Cardiac muscle cell (in vitro differentiated cells and primary cell): Measurements from ENCODE around the gene PLP1. TPM values are rescaled to one million over a fixed set of nuclear protein-coding genes. Genes with fewer than 3 reads are reported as not detected.
"Not testable (repeated sequence)": the region's sequence is repeated elsewhere in the genome, so short reads cannot be mapped to it uniquely, and the experiment has no call there.

Experiments
- DNase-seq, 2 donors: peaks; one replicate each; pipeline versions ENCODE4 v3.0.0 to v3.0.0-alpha.2; 2010 to 2017; ENCODE audit warnings: low read depth in 1 of 2, low spot score in 1 of 2
- H3K27ac ChIP-seq: fragments of 200-600 bp; sonication (generic); 2 replicates; pipeline ENCODE4 v1.5.1; 2016
- H3K27me3 ChIP-seq: fragments of 200-600 bp; sonication (generic); 2 replicates; pipeline ENCODE4 v1.6.0; 2016; ENCODE audit warnings: control low read depth
- H3K36me3 ChIP-seq: fragments of 200-600 bp; sonication (generic); 2 replicates; pipeline ENCODE4 v1.5.1; 2016; ENCODE audit warnings: control low read depth
- H3K4me1 ChIP-seq: fragments of 200-600 bp; sonication (generic); 2 replicates; pipeline ENCODE4 v1.8.1; 2017; ENCODE audit warnings: low read depth, mild to moderate bottlenecking, mixed run types
- H3K4me3 ChIP-seq: fragments of 200-600 bp; sonication (generic); 2 replicates; pipeline ENCODE4 v1.5.1; 2016; ENCODE audit warnings: mild to moderate bottlenecking
- H3K9me3 ChIP-seq: fragments of 200-600 bp; sonication (generic); 2 replicates; pipeline ENCODE4 v1.5.1; 2017; ENCODE audit warnings: low read depth, mild to moderate bottlenecking, control low read depth
- CTCF ChIP-seq: IDR thresholded peaks from 2 replicates; pipeline ENCODE4 v1.5.1; 2012; ENCODE audit warnings: low read depth, mild to moderate bottlenecking, low read length
- polyA plus RNA-seq: library from polyadenylated mRNA; unstranded; fragments of >200 nt; fragmentation: Nextera tagmentation; extraction: Ambion mirVana; gene quantifications from 2 replicates; pipeline ENCODE4 v1.2.1, GENCODE V29; 2016
- total RNA-seq: library from RNA; depleted of rRNA; stranded (reverse); fragments of >200 nt; gene quantifications from 2 replicates; pipeline ENCODE4 v1.2.3, GENCODE V29; 2016

The PLP1 gene
- total and polyA plus RNA-seq, 2 experiments from 2014 or later, result 0.03 TPM; not detected in 1

DNA sequence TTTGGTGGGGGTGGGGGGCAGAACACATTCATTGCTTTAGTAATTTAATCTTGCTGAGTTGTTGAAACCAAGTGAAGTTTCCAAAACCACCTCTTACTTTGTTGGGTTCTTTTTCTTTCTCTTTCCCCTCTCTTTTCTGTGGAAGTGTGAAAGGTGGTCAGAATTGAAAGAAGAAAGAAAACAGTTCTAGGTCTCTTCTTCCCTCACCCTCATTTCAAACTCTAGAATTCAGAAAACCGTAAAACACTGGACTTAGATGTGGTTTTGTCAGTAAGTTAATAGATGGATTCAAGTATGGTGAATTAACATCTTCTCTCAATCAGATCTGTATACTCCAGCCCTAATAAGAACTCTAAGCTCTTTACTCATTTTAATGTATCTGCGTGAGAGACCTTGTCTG, 23.7 kb downstream of the PLP1 start:
- Histone ChIP-seq H3K27me3 (no peaks in the 10 kb centered on the region), H3K27ac (no peak overlapping the region), H3K4me1 (no peaks in the 10 kb centered on the region), H3K4me3 (no peak overlapping the region), H3K36me3 (no peaks in the 10 kb centered on the region), H3K9me3 (no peaks in the 10 kb centered on the region)
- no peak for TF ChIP-seq CTCF
- no peak for DNase-seq

GRCh38 chrX:103805860-103806259, 29.2 kb downstream of the PLP1 start:
- Histone ChIP-seq H3K9me3 (no peaks in the 10 kb centered on the region), H3K27me3 (no peaks in the 10 kb centered on the region), H3K4me1 (no peaks in the 10 kb centered on the region), H3K27ac (no peak overlapping the region), H3K4me3 (no peak overlapping the region), H3K36me3 (no peaks in the 10 kb centered on the region)
- TF ChIP-seq CTCF, result no peak
- DNase-seq, result no peak

DNA sequence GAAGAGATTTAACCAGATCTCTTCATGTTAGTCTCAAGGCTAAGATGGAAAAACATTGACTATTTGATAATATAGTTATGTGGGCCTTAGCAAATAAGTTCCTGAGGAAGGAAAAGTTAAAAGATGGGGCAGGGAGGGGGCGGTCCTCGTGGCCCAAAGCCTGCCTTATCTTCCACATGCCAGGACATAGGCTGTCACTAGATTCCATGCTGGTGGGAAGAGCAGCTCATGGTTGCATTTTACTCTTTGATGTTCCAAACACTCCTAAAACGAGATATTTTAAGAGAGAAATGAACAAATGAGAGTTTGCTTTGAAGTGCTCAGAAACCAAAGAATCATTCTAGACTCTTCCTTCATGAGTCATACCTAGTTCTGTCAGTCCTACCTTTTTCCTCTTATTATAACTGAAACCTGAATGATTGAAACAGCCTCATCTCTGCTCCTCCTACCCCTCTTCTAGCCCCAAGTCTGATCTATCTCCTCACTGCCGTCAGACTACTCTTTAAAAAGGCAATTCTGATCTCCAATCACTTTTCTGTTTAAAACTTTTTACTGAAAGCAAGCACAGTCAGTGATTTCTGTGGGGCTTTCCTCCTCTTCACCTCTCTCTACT, 30.3 kb downstream of the PLP1 start:
- no peak overlapping the region for H3K4me3 ChIP-seq
- H3K27ac ChIP-seq, result no peak overlapping the region
- no peak for DNase-seq

DNA sequence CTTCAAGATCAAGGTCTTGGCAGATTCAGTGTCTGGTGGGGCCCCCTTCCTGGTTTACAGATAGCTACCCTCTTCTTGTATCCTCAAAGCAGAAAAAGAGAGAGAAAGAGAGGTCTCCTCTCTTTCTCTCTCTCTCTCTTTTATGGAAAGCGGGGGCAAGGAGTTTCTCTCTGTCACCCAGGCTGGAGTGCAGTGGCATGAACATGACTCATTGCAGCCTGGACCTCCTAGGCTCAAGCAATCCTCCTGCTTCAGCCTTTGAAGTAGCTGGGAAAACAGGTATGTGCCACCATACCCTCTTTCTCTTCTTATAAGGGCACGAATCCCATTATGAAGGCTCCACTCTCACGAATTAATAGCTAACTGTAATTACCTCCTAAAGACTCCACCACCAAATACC, 35.2 kb downstream of the PLP1 start:
- no peaks in the 10 kb centered on the region for H3K36me3 ChIP-seq
- no peaks in the 10 kb centered on the region for H3K4me1 ChIP-seq
- no peak overlapping the region for H3K4me3 ChIP-seq
- no peaks in the 10 kb centered on the region for H3K9me3 ChIP-seq
- no peak for TF ChIP-seq CTCF
- H3K27me3 ChIP-seq, result no peaks in the 10 kb centered on the region
- no peak for DNase-seq
- H3K27ac ChIP-seq, result no peak overlapping the region

More for the DNA sequence above, 30.3 kb downstream of the PLP1 start:
- TF ChIP-seq CTCF, result no peak
- no peaks in the 10 kb centered on the region for H3K36me3 ChIP-seq
- no peaks in the 10 kb centered on the region for H3K27me3 ChIP-seq
- no peaks in the 10 kb centered on the region for H3K4me1 ChIP-seq
- H3K9me3 ChIP-seq, result no peaks in the 10 kb centered on the region

GRCh38 chrX:103817101-103817500, 40.5 kb downstream of the PLP1 start:
- DNase-seq, H3K27ac ChIP-seq, H3K9me3 ChIP-seq, H3K27me3 ChIP-seq, H3K4me1 ChIP-seq, H3K36me3 ChIP-seq, H3K4me3 ChIP-seq: not testable (repeated sequence)

GRCh38 chrX:103817502-103817901, 40.9 kb downstream of the PLP1 start:
- Histone ChIP-seq H3K4me3 (no peak overlapping the region), H3K9me3 (no peaks in the 10 kb centered on the region), H3K27ac (no peak overlapping the region), H3K27me3 (no peaks in the 10 kb centered on the region), H3K36me3 (no peaks in the 10 kb centered on the region), H3K4me1 (no peaks in the 10 kb centered on the region)
- peak; percentile 41 for TF ChIP-seq CTCF
- DNase-seq, result peak; percentile 51 to 74
